ENCODE results near the gene MIDN.
A peak's percentile ranks its signal among the peaks of the same experiment; 100 is the strongest.
"Not testable (repeated sequence)": the region's sequence is repeated elsewhere in the genome, so short reads cannot be mapped to it uniquely, and the experiment has no call there.

MIDN gene

DNA sequence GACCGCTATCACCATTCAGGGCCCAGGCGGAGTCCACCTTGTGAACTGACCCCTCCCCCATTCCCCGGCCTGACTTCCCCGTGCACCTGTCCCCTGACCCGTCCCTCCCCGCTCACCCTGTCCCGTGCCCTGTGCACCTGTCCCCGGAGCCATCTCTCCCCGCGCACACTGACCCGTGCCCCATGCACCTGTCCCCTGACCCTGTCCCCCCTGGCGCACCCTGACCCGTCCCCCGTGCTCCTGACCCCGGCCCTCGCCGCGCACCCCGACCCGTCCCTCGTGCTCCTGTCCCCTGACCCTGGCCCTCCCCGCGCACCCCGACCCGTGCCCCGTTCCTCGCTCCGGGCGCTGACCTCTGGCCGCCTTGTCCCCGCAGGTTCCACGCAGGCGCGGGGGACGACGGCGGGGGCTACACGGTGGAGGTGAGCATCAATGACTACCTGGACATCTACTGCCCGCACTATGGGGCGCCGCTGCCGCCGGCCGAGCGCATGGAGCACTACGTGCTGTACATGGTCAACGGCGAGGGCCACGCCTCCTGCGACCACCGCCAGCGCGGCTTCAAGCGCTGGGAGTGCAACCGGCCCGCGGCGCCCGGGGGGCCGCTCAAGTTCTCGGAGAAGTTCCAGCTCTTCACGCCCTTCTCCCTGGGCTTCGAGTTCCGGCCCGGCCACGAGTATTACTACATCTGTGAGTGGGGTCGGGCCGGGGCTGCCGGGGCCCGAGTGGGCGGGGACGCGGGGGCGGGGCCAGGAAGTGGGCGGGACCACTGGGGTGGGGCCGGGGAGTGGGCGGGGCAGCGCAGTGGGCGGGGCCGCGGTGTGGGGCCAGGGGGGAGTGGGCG lies 47.0 kb downstream of the MIDN start:
- DNase-seq, result peak; percentile 11 to 35

- DNase-seq, result no peak
Observed at GRCh38 chr19:1296078-1296477, 47.7 kb downstream of the MIDN start.

GRCh38 chr19:1296575-1297271 lies 48.3 kb downstream of the MIDN start:
- DNase-seq, result no peak

- DNase-seq, result no peak
Observed at GRCh38 chr19:1298235-1298634, 49.9 kb downstream of the MIDN start.

GRCh38 chr19:1299801-1300200 lies 51.4 kb downstream of the MIDN start:
- DNase-seq, result no peak

DNA sequence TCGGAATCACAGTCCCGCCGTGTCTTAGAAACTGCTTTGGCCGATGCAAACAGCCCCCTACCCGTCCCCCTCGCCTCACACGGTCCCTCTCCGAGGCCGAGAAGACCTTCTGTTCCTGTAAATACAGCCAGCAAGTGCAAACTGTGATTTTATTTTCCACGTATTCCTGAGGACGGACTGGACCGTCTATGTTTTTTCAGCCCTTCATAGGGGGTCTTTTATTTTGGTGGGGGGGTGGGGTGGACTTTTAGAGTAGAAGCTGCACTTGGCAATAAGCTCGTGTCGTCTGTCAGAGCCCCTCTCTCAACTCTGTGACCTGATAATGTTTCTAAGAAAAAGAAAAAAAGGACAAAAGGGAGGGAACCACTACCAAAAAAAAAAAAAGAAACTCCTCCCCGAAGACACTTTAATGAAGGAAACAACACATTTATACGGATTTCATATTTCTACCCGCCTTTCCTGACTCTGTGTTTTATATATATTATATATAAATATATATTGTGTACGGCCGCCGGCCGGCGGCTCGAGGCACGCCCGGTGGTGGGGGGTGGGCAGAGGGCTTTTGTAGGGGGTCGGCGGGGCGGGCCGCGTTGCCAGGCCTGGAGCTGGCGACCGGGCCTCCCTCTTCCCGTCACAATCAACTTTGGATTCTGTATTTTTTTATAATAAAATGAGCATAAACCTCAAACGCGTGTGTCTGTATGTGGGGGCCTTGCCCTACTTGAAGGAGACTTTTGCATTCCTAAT lies 52.5 kb downstream of the MIDN start:
- DNase-seq, result no peak

GRCh38 chr19:1302533-1303239 lies 54.3 kb downstream of the MIDN start:
- DNase-seq, result no peak

GRCh38 chr19:1304197-1304924 lies 56.0 kb downstream of the MIDN start:
- DNase-seq, result no peak

DNA sequence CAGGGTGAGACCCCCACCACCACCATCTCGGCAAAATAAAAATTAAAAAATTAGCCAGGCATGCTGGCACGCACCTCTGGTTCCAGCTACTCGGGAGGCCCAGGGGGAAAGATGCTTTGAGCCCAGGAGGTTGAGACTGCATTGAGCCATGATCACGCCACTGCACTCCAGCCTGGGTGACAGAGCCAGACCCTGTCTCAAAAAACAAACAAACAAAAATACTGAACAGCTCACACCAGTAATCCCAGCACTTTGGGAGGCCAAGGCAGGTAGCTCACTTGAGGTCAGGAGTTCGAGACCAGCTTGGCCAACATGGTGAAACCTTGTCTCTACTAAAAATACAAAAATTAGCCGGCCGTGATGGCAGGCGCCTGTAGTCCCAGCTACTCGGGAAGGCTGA lies 57.0 kb downstream of the MIDN start:
- not testable (repeated sequence) for DNase-seq

DNA sequence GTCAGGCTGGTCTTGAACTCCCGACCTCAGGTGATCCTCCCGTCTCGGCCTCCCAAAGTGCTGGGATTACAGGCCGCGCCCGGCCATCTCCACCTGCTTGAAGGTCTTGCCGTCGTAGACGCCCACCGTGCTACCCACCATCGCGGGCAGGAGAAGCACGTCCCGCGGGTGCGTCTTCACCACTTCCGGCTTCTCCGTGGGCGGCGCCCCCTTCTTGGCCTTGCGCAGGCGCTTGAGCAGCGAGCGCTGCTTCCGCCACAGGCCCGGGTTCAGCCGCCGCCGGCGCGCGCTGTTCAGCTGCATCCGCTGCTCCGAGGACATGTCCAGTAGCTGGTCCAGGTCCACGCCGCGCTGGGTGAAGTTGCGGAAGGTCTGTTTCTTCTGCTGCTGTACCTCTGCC lies 58.9 kb downstream of the MIDN start:
- DNase-seq, result no peak

GRCh38 chr19:1307755-1308303 lies 59.4 kb downstream of the MIDN start:
- DNase-seq, result no peak

DNA sequence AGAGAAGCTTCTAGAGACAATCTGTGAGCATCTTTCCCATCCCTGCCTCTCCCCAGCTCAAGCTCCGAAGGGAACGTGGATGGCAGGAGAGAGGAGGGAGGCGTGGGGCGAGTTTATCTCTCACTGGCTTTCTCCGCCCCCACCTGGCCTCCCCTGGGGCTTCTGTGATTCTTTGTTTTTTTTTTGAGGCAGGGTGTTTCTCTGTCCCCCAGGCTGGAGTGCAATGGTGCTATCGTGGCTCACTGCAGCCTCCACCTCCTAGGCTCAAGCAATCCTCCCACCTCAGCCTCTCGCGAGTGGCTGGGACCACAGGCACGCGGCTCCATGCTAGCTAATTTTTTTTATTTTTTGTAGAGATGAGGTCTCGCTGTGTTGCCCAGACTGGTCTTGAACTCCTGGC lies 60.3 kb downstream of the MIDN start:
- no peak for DNase-seq
